Measurements from ENCODE around the gene MUS81. TPM values are rescaled to one million over a fixed set of nuclear protein-coding genes. Genes with fewer than 3 reads are reported as not detected.

MUS81 gene
- total and polyA plus RNA-seq, 9 of the 15 experiments (the other 6 are each of a cell fraction or from before 2014, with no cell fraction given), result 13.4 to 118 (median 53.7) TPM

DNA sequence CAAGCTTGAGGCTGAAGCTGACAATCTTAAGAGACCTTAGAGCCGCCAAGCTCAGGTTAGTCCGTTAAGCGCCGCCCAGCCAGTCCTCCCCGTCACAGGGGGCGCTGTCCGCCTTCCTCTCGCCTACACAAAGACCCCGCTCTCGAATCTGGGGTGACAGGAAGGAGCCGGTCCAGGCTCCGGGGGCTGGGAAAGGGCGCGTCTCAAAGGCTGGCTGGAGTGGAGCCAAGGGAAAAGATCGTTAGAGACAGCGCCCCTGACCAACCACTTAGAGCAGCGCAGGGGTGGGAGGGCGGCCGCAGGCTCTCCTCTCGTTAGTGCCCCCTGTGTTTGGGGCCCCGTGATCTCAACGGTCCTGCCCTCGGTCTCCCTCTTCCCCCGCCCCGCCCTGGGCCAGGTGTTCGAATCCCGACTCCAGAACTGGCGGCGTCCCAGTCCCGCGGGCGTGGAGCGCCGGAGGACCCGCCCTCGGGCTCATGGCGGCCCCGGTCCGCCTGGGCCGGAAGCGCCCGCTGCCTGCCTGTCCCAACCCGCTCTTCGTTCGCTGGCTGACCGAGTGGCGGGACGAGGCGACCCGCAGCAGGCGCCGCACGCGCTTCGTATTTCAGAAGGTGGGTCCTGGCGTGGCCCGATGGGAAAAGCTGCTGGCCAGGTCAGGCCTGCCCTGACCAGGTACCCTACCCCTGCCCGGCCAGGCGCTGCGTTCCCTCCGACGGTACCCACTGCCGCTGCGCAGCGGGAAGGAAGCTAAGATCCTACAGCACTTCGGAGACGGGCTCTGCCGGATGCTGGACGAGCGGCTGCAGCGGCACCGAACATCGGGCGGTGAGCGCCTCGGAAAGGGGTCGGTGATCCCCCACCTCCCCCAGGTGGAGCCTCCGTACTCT lies at the start of gene MUS81 (continued):
- TF ChIP-seq, protein P1, sequence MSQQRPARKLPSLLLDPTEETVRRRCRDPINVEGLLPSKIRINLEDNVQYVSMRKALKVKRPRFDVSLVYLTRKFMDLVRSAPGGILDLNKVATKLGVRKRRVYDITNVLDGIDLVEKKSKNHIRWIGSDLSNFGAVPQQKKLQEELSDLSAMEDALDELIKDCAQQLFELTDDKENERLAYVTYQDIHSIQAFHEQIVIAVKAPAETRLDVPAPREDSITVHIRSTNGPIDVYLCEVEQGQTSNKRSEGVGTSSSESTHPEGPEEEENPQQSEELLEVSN (IDR thresholded peaks at IDR 0.05; ENCODE audit: borderline replicate concordance in 1 of 2, extremely low read depth in 1 of 2, insufficient read depth in 1 of 2, insufficient read length in 1 of 2, low read depth in 1 of 2, low read length in 1 of 2, poor library complexity in 1 of 2, severe bottlenecking in 1 of 2), result peak in 1 of 2 experiments; percentile 32
- TF ChIP-seq BRF1 (IDR thresholded peaks at IDR 0.05; ENCODE audit: borderline replicate concordance, extremely low read depth, insufficient read length) (no peak), JUND (IDR thresholded peaks at IDR 0.05; ENCODE audit: borderline replicate concordance, low read depth, low read length) (peak; percentile 56; the same call in 1 of the 2 replicates), JUND (tag; IDR thresholded peaks at IDR 0.05; ENCODE audit: borderline replicate concordance, low read depth, low read length) (no peak), FUS (optimal IDR thresholded peaks at IDR 0.05; ENCODE audit: low read depth, low read length) (peak; percentile 24), NELFE (IDR thresholded peaks at IDR 0.05; ENCODE audit: insufficient read depth, insufficient read length) (no peak), NFYB (IDR thresholded peaks at IDR 0.05; ENCODE audit: extremely low read depth, insufficient read length) (peak; percentile 61), ILF3 (IDR thresholded peaks at IDR 0.05; ENCODE audit: borderline replicate concordance) (peak; percentile 55; the same call in 1 of the 2 replicates), MBD2 (IDR thresholded peaks at IDR 0.05; ENCODE audit: borderline replicate concordance, low read depth) (peak; percentile 81), TRIM24 (IDR thresholded peaks at IDR 0.05) (peak in 1 of 2 experiments; percentile 34; a peak in 1 of 4 replicates), MIER1 (IDR thresholded peaks at IDR 0.05; ENCODE audit: low read depth) (no peak), KAT7 (CRISPR knock-in tag; IDR thresholded peaks at IDR 0.05; ENCODE audit: borderline replicate concordance) (peak; percentile 92)
- TF ChIP-seq, protein P2, sequence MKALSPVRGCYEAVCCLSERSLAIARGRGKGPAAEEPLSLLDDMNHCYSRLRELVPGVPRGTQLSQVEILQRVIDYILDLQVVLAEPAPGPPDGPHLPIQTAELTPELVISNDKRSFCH (CRISPR knock-in tag; IDR thresholded peaks at IDR 0.05), result no peak
- TF ChIP-seq, protein P2 (tag; IDR thresholded peaks at IDR 0.05), result no peak
- TF ChIP-seq, protein P3, sequence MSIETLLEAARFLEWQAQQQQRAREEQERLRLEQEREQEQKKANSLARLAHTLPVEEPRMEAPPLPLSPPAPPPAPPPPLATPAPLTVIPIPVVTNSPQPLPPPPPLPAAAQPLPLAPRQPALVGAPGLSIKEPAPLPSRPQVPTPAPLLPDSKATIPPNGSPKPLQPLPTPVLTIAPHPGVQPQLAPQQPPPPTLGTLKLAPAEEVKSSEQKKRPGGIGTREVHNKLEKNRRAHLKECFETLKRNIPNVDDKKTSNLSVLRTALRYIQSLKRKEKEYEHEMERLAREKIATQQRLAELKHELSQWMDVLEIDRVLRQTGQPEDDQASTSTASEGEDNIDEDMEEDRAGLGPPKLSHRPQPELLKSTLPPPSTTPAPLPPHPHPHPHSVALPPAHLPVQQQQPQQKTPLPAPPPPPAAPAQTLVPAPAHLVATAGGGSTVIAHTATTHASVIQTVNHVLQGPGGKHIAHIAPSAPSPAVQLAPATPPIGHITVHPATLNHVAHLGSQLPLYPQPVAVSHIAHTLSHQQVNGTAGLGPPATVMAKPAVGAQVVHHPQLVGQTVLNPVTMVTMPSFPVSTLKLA (conservative IDR thresholded peaks at IDR 0.05), result peak; percentile 66 to 82
- TF ChIP-seq, protein P4, sequence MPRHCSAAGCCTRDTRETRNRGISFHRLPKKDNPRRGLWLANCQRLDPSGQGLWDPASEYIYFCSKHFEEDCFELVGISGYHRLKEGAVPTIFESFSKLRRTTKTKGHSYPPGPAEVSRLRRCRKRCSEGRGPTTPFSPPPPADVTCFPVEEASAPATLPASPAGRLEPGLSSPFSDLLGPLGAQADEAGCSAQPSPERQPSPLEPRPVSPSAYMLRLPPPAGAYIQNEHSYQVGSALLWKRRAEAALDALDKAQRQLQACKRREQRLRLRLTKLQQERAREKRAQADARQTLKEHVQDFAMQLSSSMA (CRISPR knock-in tag; IDR thresholded peaks at IDR 0.05), result no peak
- TF ChIP-seq, protein P5, sequence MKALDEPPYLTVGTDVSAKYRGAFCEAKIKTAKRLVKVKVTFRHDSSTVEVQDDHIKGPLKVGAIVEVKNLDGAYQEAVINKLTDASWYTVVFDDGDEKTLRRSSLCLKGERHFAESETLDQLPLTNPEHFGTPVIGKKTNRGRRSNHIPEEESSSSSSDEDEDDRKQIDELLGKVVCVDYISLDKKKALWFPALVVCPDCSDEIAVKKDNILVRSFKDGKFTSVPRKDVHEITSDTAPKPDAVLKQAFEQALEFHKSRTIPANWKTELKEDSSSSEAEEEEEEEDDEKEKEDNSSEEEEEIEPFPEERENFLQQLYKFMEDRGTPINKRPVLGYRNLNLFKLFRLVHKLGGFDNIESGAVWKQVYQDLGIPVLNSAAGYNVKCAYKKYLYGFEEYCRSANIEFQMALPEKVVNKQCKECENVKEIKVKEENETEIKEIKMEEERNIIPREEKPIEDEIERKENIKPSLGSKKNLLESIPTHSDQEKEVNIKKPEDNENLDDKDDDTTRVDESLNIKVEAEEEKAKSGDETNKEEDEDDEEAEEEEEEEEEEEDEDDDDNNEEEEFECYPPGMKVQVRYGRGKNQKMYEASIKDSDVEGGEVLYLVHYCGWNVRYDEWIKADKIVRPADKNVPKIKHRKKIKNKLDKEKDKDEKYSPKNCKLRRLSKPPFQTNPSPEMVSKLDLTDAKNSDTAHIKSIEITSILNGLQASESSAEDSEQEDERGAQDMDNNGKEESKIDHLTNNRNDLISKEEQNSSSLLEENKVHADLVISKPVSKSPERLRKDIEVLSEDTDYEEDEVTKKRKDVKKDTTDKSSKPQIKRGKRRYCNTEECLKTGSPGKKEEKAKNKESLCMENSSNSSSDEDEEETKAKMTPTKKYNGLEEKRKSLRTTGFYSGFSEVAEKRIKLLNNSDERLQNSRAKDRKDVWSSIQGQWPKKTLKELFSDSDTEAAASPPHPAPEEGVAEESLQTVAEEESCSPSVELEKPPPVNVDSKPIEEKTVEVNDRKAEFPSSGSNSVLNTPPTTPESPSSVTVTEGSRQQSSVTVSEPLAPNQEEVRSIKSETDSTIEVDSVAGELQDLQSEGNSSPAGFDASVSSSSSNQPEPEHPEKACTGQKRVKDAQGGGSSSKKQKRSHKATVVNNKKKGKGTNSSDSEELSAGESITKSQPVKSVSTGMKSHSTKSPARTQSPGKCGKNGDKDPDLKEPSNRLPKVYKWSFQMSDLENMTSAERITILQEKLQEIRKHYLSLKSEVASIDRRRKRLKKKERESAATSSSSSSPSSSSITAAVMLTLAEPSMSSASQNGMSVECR (CRISPR knock-in tag; IDR thresholded peaks at IDR 0.05), result peak; percentile 73
